HepG2 (cell line): ENCODE measurements around the gene MEF2A. TPM values are rescaled to one million over a fixed set of nuclear protein-coding genes. Genes with fewer than 3 reads are reported as not detected.
A peak's percentile ranks its signal among the peaks of the same experiment; 100 is the strongest.

Experiments used
- DMAP1 ChIP-seq: IDR thresholded peaks from 2 replicates; pipeline ENCODE4 v1.6.1; 2016
- DNMT3B ChIP-seq: conservative IDR thresholded peaks from 2 replicates; pipeline ENCODE4 v1.6.1; 2016; ENCODE audit warnings: missing biosample characterization, control low read depth
- HNF4A ChIP-seq: sonication (generic); formaldehyde crosslinking; IDR thresholded peaks from 2 replicates; pipeline ENCODE4 v1.4.0; 2020; ENCODE audit warnings: missing genetic modification reagents
- JUNB ChIP-seq: sonication (generic); formaldehyde crosslinking; IDR thresholded peaks from 2 replicates; pipeline ENCODE4 v1.8.0; 2022; ENCODE audit warnings: missing genetic modification reagents, mild to moderate bottlenecking, borderline replicate concordance
- NR2F1 ChIP-seq, 2 experiments: fragments of 450-650 bp in 1 of 2; formaldehyde crosslinking in 1 of 2; IDR thresholded peaks; 2 replicates each; pipeline versions ENCODE4 v1.5.0 to v1.6.1; 2016 to 2020; ENCODE audit warnings: mild to moderate bottlenecking in 1 of 2, missing compliant biosample characterization in 1 of 2, missing genetic modification reagents in 1 of 2, moderate library complexity in 1 of 2
- PTBP1 ChIP-seq: fragments of 200-400 bp; formaldehyde crosslinking; IDR thresholded peaks from 2 replicates; pipeline ENCODE4 v1.6.1; 2018; ENCODE audit warnings: low read length, low read depth; ENCODE audit not compliant: poor library complexity, severe bottlenecking
- ZBTB1 ChIP-seq: sonication (generic); formaldehyde crosslinking; IDR thresholded peaks from 2 replicates; pipeline ENCODE4 v1.4.0; 2020; ENCODE audit warnings: missing genetic modification reagents, borderline replicate concordance
- ZFP36 ChIP-seq: fragments of 150-350 bp; IDR thresholded peaks from 2 replicates; pipeline ENCODE4 v1.6.1; 2018; ENCODE audit warnings: borderline replicate concordance, low read length, low read depth; ENCODE audit not compliant: partially characterized antibody
- ZFP62 ChIP-seq: sonication (generic); formaldehyde crosslinking; IDR thresholded peaks from 2 replicates; pipeline ENCODE4 v1.4.0; 2020; ENCODE audit warnings: missing genetic modification reagents
- ZFP82 ChIP-seq: sonication (generic); formaldehyde crosslinking; IDR thresholded peaks from 2 replicates; pipeline ENCODE4 v1.5.1; 2020; ENCODE audit warnings: mild to moderate bottlenecking, missing genetic modification reagents, borderline replicate concordance
- ZFP90 ChIP-seq: sonication (generic); formaldehyde crosslinking; IDR thresholded peaks from 2 replicates; pipeline ENCODE4 v1.8.0; 2022; ENCODE audit warnings: missing genetic modification reagents, mild to moderate bottlenecking, inconsistent platforms, borderline replicate concordance
- ZNF546 ChIP-seq: sonication (generic); formaldehyde crosslinking; conservative IDR thresholded peaks from 2 replicates; pipeline ENCODE4 v1.8.1; 2023; ENCODE audit warnings: mild to moderate bottlenecking, missing genetic modification reagents
- ZNF766 ChIP-seq: sonication (generic); formaldehyde crosslinking; IDR thresholded peaks from 2 replicates; pipeline ENCODE4 v1.5.0; 2020; ENCODE audit warnings: missing genetic modification reagents, borderline replicate concordance
- polyA plus RNA-seq, 8 experiments: library from polyadenylated mRNA; depleted of rRNA in 3 of 8; stranded (reverse) in 7 of 8; unstranded in 1 of 8; fragments of >200 nt; fragmentation: Illumina TruSeq in 4 of 8; extraction: Trizol in 4 of 8; gene quantifications; 2 replicates each; pipeline versions ENCODE4 v1.2.1 to v1.2.3, GENCODE V29; 2011 to 2016; ENCODE audit warnings: low read depth in 4 of 8, missing spikeins in 1 of 8, mixed read lengths in 1 of 8; ENCODE audit not compliant: insufficient read depth in 1 of 8
- total RNA-seq, 5 experiments: library from RNA; depleted of rRNA; stranded (reverse); fragments of >200 nt; fragmentation: Illumina TruSeq; extraction: Trizol; gene quantifications; 2 replicates each; pipeline ENCODE4 v1.2.3, GENCODE V29; 2016; ENCODE audit warnings: low read depth in 1 of 5
- TF ChIP-seq, protein P1 (sequence below): sonication (generic); formaldehyde crosslinking; IDR thresholded peaks from 2 replicates; pipeline ENCODE4 v1.4.0; 2020; ENCODE audit warnings: missing genetic modification reagents, borderline replicate concordance
- TF ChIP-seq, protein P2 (sequence below): sonication (generic); formaldehyde crosslinking; IDR thresholded peaks from 2 replicates; pipeline ENCODE4 v1.4.0; 2020; ENCODE audit warnings: mild to moderate bottlenecking, missing genetic modification reagents
- TF ChIP-seq, protein P3 (sequence below): sonication (generic); formaldehyde crosslinking; IDR thresholded peaks from 2 replicates; pipeline ENCODE4 v1.5.0; 2020; ENCODE audit warnings: mild to moderate bottlenecking, missing genetic modification reagents
- TF ChIP-seq, protein P4 (sequence below): sonication (generic); formaldehyde crosslinking; IDR thresholded peaks from 2 replicates; pipeline ENCODE4 v1.4.0; 2020; ENCODE audit warnings: missing genetic modification reagents; ENCODE audit errors: not compliant biosample characterization
- TF ChIP-seq, protein P5 (sequence below): sonication (generic); formaldehyde crosslinking; IDR thresholded peaks from 2 replicates; pipeline ENCODE4 v1.8.1; 2023; ENCODE audit warnings: missing genetic modification reagents, inconsistent platforms, borderline replicate concordance

Gene MEF2A
- total and polyA plus RNA-seq, 2 of the 13 experiments (the other 11 are each of a cell fraction or from before 2014, with no cell fraction given): 15.2 to 24.4 TPM

DNA sequence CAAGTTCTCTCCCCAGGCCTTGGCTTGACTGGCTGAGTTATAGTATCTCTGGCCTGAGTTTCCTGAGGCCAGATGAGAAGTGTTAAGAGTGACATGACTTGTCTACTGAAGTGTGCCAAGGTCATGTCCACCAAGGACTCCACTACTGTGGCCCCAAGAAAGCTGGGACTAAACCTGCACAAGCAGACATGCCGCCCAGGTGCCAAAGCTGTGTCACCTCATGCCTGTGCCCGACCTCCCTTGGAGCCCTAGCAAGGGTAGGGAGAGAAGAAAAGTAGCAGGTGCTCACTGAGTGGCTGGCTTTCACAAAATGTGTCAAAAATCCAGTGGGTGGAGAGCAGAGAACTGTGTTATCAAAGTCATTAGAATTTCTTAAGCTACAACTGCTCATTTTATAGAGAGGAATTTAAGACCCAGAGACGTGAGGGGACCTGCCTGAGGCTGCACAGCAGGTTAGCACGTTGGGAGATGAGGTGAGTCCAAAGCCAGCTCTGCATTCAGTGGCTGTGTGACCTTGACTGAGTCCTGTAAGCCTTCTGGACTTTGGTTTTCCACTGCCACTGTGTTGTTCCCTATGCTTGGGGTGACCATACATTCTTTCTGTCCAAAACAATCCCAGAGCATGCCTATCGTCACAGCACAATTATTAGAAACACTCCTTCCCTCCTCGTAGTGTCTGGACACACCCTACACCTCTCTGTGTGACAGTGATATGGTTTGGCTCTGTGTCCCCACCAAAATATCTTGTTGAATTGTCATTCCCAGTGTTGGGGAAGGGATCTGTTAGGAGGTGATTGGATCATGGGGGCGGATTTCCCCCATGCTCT lies 172.4 kb downstream of the MEF2A start (continued):
- TF ChIP-seq, protein P1, sequence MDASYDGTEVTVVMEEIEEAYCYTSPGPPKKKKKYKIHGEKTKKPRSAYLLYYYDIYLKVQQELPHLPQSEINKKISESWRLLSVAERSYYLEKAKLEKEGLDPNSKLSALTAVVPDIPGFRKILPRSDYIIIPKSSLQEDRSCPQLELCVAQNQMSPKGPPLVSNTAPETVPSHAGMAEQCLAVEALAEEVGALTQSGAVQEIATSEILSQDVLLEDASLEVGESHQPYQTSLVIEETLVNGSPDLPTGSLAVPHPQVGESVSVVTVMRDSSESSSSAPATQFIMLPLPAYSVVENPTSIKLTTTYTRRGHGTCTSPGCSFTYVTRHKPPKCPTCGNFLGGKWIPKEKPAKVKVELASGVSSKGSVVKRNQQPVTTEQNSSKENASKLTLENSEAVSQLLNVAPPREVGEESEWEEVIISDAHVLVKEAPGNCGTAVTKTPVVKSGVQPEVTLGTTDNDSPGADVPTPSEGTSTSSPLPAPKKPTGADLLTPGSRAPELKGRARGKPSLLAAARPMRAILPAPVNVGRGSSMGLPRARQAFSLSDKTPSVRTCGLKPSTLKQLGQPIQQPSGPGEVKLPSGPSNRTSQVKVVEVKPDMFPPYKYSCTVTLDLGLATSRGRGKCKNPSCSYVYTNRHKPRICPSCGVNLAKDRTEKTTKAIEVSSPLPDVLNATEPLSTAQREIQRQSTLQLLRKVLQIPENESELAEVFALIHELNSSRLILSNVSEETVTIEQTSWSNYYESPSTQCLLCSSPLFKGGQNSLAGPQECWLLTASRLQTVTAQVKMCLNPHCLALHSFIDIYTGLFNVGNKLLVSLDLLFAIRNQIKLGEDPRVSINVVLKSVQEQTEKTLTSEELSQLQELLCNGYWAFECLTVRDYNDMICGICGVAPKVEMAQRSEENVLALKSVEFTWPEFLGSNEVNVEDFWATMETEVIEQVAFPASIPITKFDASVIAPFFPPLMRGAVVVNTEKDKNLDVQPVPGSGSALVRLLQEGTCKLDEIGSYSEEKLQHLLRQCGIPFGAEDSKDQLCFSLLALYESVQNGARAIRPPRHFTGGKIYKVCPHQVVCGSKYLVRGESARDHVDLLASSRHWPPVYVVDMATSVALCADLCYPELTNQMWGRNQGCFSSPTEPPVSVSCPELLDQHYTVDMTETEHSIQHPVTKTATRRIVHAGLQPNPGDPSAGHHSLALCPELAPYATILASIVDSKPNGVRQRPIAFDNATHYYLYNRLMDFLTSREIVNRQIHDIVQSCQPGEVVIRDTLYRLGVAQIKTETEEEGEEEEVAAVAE (CRISPR knock-in tag): no peak
- TF ChIP-seq ZFP90 (CRISPR knock-in tag) (no peak), ZNF546 (CRISPR knock-in tag) (no peak), HNF4A (CRISPR knock-in tag) (peak; percentile 85), ZFP62 (no peak), DMAP1 (CRISPR knock-in tag) (no peak), NR2F1 (CRISPR knock-in tag; IDR thresholded peaks at IDR 0.05) (no peak), ZBTB1 (CRISPR knock-in tag) (no peak), ZFP36 (peak; percentile 49), DNMT3B (CRISPR knock-in tag) (no peak), JUNB (CRISPR knock-in tag) (no peak), PTBP1 (no peak), ZFP82 (CRISPR knock-in tag) (no peak), ZNF766 (no peak)
- TF ChIP-seq, protein P2, sequence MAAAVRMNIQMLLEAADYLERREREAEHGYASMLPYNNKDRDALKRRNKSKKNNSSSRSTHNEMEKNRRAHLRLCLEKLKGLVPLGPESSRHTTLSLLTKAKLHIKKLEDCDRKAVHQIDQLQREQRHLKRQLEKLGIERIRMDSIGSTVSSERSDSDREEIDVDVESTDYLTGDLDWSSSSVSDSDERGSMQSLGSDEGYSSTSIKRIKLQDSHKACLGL: no peak
- TF ChIP-seq, protein P3, sequence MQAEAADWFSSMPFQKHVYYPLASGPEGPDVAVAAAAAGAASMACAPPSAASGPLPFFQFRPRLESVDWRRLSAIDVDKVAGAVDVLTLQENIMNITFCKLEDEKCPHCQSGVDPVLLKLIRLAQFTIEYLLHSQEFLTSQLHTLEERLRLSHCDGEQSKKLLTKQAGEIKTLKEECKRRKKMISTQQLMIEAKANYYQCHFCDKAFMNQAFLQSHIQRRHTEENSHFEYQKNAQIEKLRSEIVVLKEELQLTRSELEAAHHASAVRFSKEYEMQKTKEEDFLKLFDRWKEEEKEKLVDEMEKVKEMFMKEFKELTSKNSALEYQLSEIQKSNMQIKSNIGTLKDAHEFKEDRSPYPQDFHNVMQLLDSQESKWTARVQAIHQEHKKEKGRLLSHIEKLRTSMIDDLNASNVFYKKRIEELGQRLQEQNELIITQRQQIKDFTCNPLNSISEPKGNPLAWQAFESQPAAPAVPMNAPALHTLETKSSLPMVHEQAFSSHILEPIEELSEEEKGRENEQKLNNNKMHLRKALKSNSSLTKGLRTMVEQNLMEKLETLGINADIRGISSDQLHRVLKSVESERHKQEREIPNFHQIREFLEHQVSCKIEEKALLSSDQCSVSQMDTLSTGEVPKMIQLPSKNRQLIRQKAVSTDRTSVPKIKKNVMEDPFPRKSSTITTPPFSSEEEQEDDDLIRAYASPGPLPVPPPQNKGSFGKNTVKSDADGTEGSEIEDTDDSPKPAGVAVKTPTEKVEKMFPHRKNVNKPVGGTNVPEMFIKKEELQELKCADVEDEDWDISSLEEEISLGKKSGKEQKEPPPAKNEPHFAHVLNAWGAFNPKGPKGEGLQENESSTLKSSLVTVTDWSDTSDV (CRISPR knock-in tag): no peak
- TF ChIP-seq, protein P4, sequence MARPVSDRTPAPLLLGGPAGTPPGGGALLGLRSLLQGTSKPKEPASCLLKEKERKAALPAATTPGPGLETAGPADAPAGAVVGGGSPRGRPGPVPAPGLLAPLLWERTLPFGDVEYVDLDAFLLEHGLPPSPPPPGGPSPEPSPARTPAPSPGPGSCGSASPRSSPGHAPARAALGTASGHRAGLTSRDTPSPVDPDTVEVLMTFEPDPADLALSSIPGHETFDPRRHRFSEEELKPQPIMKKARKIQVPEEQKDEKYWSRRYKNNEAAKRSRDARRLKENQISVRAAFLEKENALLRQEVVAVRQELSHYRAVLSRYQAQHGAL (CRISPR knock-in tag): no peak
- TF ChIP-seq, protein P5, sequence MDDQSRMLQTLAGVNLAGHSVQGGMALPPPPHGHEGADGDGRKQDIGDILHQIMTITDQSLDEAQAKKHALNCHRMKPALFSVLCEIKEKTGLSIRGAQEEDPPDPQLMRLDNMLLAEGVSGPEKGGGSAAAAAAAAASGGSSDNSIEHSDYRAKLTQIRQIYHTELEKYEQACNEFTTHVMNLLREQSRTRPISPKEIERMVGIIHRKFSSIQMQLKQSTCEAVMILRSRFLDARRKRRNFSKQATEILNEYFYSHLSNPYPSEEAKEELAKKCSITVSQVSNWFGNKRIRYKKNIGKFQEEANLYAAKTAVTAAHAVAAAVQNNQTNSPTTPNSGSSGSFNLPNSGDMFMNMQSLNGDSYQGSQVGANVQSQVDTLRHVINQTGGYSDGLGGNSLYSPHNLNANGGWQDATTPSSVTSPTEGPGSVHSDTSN (CRISPR knock-in tag): no peak
